ENCODE measurements around the gene CFC1. TPM values are rescaled to one million over a fixed set of nuclear protein-coding genes. Genes with fewer than 3 reads are reported as not detected.
"Not testable (repeated sequence)": the region's sequence is repeated elsewhere in the genome, so short reads cannot be mapped to it uniquely, and the experiment has no call there.

The CFC1 gene
- total RNA-seq (2014; rRNA removed; shearing (Covaris generic)), result not detected in 2 replicates

DNA sequence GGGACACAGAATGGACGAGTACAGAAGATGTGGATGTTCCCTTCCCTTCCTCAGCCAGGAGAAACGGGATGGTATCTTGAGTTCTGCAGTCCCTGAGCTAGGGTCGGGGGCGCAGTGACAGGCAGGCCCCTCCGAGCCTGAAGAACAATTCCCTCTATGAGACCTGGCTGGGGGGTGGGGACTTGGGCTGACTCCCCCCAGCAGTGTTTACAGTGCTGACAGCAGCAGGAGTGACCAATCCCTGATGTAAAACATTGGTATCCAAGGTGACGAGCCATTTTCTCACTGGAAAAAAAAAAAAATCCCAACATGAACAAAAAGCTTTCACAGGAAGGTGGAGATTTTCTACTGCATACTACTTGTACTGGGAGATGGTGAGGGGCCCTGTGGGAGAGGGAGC lies at the start of gene CFC1:
CFC1 (minus strand) TSS at position 183 of the 400 bp plus-strand sequence. CDS start 288 bp downstream, outside the sequence.
- DNase-seq (ENCODE audit: low read depth), result not testable (repeated sequence)

GRCh38 chr2:130641688-130642087 lies 42.3 kb upstream of the CFC1 start:
- DNase-seq (ENCODE audit: low read depth), result peak; percentile 0

GRCh38 chr2:130638973-130639372 lies 39.6 kb upstream of the CFC1 start:
- not testable (repeated sequence) for DNase-seq (ENCODE audit: low read depth)

GRCh38 chr2:130628784-130629475 lies 29.6 kb upstream of the CFC1 start:
- not testable (repeated sequence) for DNase-seq (ENCODE audit: low read depth)

- DNase-seq (ENCODE audit: low read depth), result not testable (repeated sequence)
These were observed 11.8 kb upstream of the CFC1 start, which contains the start of gene POTEJ for GRCh38 chr2:130611140-130611539. Gene POTEJ (plus strand): TSS chr2:130611440. CDS start chr2:130611533, 93 bp downstream.

DNA sequence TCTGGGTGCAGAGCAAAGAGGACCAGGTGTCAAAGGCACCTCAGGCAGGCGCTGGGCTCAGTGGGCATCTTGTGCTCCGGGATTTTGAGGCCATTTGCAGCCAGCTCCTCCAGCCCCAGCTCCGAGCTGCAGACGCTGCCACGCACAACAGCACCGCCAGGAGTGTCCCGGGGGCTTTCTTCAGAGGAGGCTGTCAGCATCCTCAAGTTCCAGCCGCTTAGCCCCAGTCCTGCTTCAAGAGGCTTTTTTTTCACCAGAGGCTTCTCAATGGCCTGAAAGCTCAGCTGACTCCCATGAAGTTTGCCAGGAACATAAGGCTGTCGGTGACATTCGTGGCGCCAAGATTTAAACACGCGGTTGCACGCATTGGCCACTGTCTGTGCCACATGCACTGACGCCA lies 11.1 kb upstream of the CFC1 start:
- DNase-seq (ENCODE audit: low read depth), result not testable (repeated sequence)

DNA sequence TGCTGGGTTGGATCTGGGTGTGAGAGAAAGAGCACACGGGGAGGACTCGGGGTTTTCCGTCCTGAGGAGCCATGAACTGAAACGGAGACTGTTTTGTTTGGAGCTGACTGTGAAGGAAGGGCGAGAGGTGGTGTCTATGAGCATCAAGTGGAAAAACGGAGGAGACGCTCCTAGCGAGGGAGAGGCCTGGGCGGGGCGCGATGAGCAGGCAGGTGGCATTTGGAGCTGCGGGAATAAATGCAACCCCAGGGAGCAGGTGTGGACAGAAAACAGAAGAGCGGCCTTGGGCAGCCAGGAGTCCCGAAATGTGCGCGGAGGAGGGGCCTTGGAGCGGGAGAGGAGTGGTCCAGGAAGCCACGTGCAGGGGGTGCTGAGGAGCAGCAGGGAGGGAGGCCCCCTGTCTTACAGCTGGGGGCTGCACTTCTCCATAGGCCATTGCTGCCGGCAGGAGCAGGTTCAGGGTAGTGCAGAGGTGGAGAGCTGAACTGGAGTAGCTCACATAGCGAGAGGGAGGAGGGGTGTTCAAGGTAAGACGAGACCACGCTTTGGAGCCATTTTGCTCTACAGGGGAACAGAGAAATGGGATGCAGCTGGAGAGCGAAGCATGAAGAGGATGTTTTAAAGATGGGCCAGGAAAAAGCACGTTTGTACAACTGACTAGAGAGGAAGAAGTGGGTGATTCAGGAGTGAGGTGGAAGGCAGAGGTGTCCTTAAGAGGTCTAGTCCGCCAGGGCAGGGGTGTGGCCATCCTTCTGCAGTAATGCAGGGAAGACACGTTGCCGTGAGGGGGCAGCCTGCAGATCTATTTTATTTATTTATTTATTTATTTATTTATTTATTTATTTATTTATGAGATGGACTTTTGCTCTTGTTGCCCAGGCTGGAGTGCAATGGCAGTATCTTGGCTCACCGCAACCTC lies 9.9 kb upstream of the CFC1 start:
- DNase-seq (ENCODE audit: low read depth), result not testable (repeated sequence)

DNA sequence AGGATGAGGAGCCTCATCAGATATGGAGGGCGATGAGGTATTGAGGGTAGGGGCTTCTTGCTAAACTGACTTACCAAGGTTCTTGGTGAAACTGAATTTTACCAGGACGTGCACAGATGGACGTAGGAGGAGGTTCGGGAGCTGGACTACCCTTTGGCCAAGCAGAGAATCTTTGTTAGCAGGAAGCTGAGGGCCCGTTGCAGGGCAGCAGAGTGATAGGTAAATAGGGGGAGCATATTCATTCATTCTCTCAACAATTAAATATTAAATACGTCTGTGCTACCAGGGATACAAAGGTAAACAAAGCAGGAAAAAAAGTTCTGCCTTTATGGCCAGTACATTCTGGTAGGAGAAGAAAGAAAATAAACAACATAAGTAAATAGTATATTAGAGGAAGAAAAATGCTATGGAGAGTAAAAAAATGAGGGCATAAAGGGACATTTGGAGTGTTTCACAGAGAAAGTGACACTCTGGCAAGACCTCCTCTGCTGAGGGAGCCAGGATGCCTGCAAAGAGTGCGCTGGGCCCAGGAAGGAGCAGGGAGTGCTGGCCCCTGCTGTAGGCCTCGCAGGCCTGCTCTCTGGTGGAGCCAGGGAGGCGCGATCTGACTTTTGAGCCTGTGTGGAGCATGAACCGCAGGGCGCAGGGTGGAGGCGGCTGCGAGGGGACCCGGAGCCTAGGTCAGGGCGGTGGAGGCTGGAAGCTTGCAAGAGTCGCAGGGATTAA lies 9.1 kb upstream of the CFC1 start:
- DNase-seq (ENCODE audit: low read depth), result not testable (repeated sequence)

GRCh38 chr2:130601648-130602302 lies 2.4 kb upstream of the CFC1 start:
- DNase-seq (ENCODE audit: low read depth), result not testable (repeated sequence)

- not testable (repeated sequence) for DNase-seq (ENCODE audit: low read depth)
These were observed 551 bp upstream of the CFC1 start for GRCh38 chr2:130599926-130600325.

DNA sequence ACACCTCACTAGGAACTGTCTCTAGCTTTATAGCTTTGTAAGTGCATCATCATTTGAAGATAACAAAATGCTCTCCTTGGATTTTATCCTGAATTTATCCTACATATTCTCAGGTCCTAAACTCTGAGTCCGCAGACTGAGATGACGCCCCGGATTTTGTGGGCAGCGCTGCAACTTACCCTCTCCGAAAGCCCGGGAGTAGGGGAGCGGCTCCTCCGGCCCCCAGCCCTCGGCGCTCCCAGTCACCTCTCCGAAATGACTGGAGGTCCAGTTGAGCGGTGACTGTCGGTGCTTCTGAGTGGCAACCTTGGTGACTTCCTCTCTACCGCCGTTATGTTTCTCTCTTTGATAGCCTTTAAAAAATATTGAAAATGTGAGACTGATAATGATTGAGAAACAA lies 912 bp downstream of the CFC1 start:
- not testable (repeated sequence) for DNase-seq (ENCODE audit: low read depth)

DNA sequence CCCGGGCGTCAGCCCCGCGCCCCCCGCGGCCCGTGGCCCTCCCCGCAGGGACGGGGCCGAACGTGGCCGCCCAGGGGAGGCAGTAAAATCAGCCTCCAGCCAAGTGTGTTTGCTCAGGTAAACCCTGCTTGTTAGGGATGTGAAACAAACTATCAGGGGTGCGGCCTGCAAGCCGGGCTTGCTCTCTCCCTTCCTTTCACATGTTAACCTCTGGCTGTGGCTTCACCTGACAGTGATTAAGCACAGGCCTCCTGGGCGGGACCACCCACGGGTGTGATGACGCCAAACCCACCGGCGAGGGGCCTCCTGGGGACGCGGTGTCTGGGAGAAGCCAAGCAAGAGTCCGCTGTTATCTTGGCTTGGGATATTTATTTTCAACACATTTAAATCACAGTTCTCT lies 1.4 kb downstream of the CFC1 start:
- not testable (repeated sequence) for DNase-seq (ENCODE audit: low read depth)

- DNase-seq (ENCODE audit: low read depth), result not testable (repeated sequence)
These were observed 2.6 kb downstream of the CFC1 start for GRCh38 chr2:130596757-130597156.

DNA sequence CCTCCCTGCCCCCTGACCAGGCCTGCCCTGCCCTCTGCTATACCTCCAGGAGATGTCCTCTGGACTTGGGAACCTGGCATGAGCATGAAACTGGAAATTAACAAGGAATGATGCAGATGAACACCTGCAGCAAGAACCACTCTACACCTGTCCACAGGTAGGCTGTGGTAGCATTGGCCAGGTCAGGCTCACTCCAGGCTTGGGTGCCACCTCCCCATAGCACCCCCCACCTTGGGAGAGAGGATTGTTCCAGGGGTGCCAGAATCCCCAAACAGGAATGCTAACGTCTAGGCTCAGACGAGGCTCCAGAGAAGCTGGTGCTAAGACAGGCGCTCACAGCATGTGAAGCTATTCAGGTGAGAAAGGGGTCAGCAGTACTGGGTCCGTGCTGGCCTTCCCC lies 5.4 kb downstream of the CFC1 start:
- DNase-seq (ENCODE audit: low read depth), result not testable (repeated sequence)

DNA sequence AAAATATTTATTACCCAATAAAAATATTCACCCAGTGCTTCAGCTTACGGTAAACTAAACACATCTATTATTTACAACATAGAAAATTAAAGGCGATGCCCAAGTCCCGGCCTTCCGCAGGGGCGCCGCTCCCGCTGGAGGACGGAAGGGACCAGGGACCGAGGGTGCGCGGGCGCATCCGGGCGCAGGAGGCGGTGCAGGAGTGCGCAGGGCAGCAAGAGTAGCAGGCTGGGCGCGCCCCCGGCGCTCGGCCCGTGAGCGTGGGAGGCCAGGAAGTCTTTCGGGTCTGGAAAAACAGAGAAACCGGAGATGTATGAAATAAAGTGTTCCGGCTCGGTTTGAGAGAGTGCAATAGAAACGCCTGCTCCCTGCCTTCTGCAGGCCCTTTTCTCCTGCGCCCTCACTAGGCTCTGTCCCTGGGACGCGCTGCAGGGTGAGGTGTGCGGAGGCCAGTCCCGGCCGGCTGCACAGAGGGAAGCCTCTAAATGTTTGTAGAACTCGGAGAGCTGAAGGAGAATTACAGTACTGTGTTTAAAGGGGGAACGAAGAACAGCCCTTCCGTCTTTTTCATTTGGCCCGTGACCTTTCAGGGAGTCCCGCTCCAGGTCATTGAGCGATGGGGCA lies 6.5 kb downstream of the CFC1 start:
- not testable (repeated sequence) for DNase-seq (ENCODE audit: low read depth)

- not testable (repeated sequence) for DNase-seq (ENCODE audit: low read depth)
These were observed 8.5 kb downstream of the CFC1 start for GRCh38 chr2:130590842-130591359.

- not testable (repeated sequence) for DNase-seq (ENCODE audit: low read depth)
These were observed 9.1 kb downstream of the CFC1 start for GRCh38 chr2:130590170-130590841.

GRCh38 chr2:130588688-130589458 lies 10.5 kb downstream of the CFC1 start:
- DNase-seq (ENCODE audit: low read depth), result not testable (repeated sequence)

DNA sequence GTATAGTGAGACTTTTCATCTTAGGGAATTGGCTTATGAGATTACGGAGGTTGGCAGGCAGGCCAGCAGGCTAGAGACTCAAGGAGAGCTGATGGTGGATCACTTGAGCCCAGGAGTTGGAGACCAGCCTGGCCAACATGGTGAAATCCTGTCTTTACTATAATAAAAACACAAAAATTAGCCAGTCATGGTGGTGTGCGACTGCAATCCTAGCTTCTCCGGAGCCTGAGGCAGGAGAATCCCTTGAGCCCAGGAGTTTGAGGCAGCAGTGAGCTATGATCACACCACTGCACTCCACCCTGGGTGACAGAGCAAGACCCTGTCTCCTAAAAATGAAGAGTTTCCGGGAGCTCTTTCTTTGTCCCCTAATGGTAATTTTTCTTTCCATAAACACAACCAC lies 14.6 kb downstream of the CFC1 start:
- DNase-seq (ENCODE audit: low read depth), result not testable (repeated sequence)
